Retinal pigment epithelial cell (primary cell): ENCODE measurements around the gene HSPA5.

Source experiments
- DNase-seq: peaks from one replicate; pipeline ENCODE4 v3.0.0-alpha.2; 2010; ENCODE audit warnings: low read depth
- H3K4me3 ChIP-seq: 2 replicates; pipeline ENCODE4 v1.5.1; 2011; ENCODE audit warnings: mild to moderate bottlenecking, low read length, control low read depth, moderate library complexity
- CTCF ChIP-seq: conservative IDR thresholded peaks from 2 replicates; pipeline ENCODE4 v1.5.1; 2011; ENCODE audit warnings: low read depth, low read length, control low read depth, inconsistent platforms

HSPA5 gene

GRCh38 chr9:125258832-125259534 lies 17.8 kb upstream of the HSPA5 start:
- TF ChIP-seq CTCF: no peak
- H3K4me3 ChIP-seq: no peak overlapping the region
- no peak for DNase-seq

DNA sequence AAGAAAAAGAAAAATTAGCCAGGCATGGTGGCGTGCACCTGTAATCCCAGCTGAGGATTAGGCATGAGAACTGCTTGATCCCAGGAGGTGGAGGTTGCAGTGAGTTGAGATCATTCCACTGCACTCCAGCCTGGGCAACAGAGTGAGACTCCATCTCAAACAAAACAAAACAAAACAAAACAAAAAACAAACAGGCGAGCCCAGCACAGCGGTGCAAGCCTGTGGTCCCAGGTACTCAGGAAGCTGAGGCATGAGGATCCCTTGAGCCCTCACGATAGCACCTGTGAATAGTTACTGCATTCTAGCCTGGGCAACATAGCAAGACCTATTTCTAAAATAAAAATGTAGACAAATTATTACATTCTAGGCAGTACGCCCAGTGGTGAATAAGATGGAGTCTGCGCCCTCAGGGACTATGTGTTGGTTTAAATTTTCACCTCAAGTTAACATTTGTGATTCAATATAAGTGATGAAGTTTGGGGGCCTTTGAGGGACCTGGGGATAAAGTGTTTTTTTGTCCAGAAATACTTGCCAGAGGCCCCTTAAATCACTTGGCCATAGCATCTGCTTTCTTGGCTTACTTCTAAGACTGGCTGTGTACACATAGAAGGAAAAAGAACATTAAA lies 17.1 kb upstream of the HSPA5 start:
- no peak for DNase-seq
- H3K4me3 ChIP-seq: no peak overlapping the region
- TF ChIP-seq CTCF: no peak

DNA sequence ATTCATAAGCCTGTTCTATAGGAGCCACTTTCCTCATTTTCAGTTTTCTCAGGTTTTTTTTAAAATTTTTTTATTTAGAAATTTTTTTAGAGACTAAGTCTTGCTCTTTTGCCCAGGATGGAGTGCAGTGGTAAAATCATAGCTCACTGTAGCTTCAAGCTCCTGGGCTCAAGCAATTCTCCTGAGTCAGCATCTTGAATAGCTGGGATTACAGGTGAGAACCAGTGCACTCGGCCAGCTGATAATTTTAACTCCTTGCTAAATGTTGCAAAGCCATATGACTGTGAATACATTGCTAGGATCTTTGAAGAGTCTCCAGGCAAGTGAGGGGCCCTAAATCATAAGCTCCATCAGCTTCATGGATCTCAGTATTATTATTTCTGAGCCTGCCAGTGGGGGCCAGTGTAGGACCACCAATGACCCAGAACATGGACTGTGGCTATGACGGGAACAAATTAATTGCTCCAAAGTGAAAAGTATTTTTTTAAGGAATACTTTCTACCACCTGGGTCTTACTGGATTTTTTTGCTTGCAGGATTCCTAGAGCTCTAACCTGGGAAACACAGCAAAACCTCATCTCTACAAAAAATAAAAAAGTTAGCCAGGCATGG lies 14.7 kb upstream of the HSPA5 start:
- no peak overlapping the region for H3K4me3 ChIP-seq
- DNase-seq: no peak
- peak; percentile 45 for TF ChIP-seq CTCF

DNA sequence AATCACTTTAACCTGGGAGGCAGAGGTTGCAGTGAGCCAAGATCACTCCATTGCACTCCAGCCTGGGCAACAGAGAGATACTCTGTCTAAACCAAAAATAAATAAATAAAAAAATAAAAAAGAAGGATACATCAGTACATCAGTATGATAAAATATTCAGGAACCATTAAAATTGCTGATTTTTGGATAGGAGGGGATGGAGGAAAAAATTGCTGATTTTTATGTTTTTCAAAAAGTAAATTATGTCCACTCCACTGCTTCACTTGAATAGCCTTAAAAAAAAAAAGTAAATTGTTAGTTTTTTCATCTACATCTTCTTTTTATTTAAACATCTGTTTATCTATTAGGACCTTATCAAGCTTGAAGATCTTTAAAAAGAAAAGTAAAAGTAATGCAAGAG lies 13.1 kb upstream of the HSPA5 start:
- no peak for TF ChIP-seq CTCF
- H3K4me3 ChIP-seq: no peak overlapping the region
- no peak for DNase-seq

- H3K4me3 ChIP-seq: no peak overlapping the region
- no peak for DNase-seq
- TF ChIP-seq CTCF: no peak
Measured at GRCh38 chr9:125246261-125246667, 5.1 kb upstream of the HSPA5 start.

GRCh38 chr9:125243792-125244260 lies 2.7 kb upstream of the HSPA5 start:
- TF ChIP-seq CTCF: no peak

More at GRCh38 chr9:125243792-125244260, 2.7 kb upstream of the HSPA5 start:
- no peak for DNase-seq
- no peak overlapping the region for H3K4me3 ChIP-seq
